Neural progenitor cell (in vitro differentiated cells): Measurements from ENCODE around the gene TMEM176A.

Experiments
- CTCF ChIP-seq: fragments of 200-600 bp; sonication (generic); IDR thresholded peaks from 2 replicates; pipeline ENCODE4 v1.5.1; 2017; ENCODE audit warnings: antibody characterized with exemption, mild to moderate bottlenecking
- EZH2 ChIP-seq: fragments of 200-600 bp; sonication (generic); IDR thresholded peaks from 2 replicates; pipeline ENCODE4 v1.6.1; 2017; ENCODE audit warnings: antibody characterized with exemption, mild to moderate bottlenecking, moderate library complexity
- EZH2phosphoT487 ChIP-seq: fragments of 200-600 bp; sonication (generic); IDR thresholded peaks from 2 replicates; pipeline ENCODE4 v1.6.1; 2017; ENCODE audit warnings: antibody characterized with exemption

GRCh38 chr7:150848111-150848510 is 47.5 kb downstream of the TMEM176A start:
- no peak for TF ChIP-seq CTCF
- TF ChIP-seq EZH2 = no peak
- TF ChIP-seq EZH2phosphoT487 = no peak
